Renal cortical epithelial cell (primary cell): ENCODE results near the gene IFITM5. TPM values are rescaled to one million over a fixed set of nuclear protein-coding genes. Genes with fewer than 3 reads are reported as not detected.
"Not testable (repeated sequence)": the region's sequence is repeated elsewhere in the genome, so short reads cannot be mapped to it uniquely, and the experiment has no call there.

Source experiments
- DNase-seq: peaks from one replicate; pipeline ENCODE4 v3.0.0-alpha.2; 2011; ENCODE audit warnings: low read depth
- total RNA-seq: library from RNA; depleted of rRNA; stranded (reverse); fragments of >200 nt; gene quantifications from 2 replicates; pipeline ENCODE4 v1.2.3, GENCODE V29; 2014

Gene IFITM5
- total RNA-seq, 1 donor from 2014 or later = not detected

DNA sequence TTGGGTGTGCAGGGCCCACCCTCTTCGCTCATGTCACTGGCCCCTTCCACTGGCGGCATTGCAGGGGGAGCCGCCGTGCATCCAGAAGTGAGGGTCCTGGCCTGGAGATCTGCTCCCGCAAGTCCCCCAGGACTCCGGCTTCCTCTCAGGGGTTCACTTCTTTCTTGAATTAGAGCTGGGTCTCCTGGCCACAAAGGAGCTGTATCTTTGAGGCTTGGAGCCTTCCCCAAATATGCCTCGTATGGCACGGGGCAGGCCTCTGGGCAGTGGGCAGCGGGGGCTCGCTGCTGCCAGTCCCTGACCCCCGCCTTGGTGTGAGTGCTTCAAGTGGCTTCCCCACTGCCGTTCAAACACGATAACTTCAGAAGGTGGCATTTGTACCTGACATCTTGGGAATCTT, 28.7 kb upstream of the IFITM5 start:
- no peak for DNase-seq

GRCh38 chr11:327581-327923, 28.2 kb upstream of the IFITM5 start:
- DNase-seq = peak; percentile 27

DNA sequence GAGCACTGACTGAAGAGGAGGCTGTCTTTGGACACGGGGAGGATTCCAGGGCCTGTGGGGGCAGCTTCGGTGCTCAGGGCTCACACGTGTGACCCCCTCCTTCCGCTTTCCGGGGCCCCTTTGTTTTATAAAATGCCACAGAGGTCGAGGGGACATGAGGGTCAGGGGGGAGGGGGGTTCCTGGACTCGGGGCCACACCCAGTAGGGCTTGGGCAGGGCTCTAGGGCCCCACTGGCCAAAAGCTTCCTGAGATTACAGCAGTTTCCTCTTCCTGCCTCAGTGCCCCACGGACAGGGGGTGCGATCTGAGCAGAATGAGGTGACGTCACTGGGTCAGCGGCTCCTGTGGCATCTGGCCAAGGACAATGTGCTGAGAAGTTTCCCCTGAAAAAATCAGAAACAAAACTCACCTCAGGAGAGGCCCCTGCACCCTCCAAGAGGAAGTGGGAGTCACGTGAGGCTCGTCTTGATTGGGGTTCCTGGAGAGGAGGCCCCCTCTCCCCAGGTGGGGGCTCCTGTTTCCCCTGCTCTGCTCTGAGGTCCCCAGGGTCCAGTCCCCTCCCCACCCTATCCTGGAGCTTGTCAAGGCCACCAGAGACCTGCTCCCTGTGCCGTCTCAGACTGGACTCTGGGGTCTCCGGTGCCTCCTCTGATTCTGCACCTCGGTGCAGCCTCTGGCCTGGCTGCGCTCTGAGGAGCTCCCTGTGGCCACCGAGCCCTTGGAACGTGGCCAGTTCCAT, 27.7 kb upstream of the IFITM5 start:
- DNase-seq = peak; percentile 54

DNA sequence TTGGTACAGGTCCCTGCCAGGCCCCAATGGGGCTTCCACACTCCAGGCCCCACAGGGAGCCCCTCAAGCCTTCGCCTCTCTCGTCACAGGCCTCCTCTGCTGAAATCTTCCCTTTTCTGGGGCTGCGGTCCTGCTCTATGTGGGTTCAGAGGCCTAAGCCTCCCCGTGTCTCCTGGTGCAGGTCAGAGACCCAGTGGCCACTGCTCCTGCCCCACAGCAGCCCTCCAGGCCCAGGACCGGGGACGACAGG, 27.2 kb upstream of the IFITM5 start:
- no peak for DNase-seq

DNA sequence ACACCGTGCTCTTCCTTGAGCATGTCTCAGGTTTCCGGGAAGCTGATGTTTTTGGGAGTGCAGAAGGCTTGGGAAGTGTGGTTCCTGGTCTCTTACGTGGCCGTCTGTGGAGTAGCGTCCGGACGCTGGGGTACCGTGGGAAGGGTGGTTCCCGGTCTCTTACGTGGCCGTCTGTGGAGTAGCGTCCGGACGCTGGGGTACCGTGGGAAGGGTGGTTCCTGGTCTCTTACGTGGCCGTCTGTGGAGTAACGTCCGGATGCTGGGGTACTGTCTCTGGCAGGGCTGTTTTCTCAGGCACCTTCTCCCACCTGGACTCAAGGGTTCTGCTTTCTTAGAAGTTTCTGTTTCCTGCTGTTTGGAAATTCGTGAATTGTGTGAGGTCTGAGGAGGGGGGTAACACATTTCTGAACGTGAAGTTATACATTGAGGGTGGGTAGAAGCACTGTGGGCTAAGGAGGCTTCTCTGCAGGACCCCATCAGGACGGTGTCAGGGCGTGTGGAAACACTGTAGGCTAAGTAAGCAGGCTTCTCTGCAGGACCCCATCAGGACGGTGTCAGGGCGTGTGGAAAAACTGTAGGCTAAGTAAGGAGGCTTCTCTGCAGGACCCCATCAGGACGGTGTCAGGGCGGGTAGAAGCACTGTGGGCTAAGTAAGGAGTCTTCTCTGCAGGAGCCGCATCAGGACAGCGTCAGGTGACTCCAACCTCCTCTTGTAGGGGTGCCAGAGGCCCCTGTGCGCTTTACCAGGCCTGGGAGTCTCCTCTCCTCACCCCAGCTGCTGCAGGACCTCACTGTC, 26.7 kb upstream of the IFITM5 start:
- no peak for DNase-seq

DNA sequence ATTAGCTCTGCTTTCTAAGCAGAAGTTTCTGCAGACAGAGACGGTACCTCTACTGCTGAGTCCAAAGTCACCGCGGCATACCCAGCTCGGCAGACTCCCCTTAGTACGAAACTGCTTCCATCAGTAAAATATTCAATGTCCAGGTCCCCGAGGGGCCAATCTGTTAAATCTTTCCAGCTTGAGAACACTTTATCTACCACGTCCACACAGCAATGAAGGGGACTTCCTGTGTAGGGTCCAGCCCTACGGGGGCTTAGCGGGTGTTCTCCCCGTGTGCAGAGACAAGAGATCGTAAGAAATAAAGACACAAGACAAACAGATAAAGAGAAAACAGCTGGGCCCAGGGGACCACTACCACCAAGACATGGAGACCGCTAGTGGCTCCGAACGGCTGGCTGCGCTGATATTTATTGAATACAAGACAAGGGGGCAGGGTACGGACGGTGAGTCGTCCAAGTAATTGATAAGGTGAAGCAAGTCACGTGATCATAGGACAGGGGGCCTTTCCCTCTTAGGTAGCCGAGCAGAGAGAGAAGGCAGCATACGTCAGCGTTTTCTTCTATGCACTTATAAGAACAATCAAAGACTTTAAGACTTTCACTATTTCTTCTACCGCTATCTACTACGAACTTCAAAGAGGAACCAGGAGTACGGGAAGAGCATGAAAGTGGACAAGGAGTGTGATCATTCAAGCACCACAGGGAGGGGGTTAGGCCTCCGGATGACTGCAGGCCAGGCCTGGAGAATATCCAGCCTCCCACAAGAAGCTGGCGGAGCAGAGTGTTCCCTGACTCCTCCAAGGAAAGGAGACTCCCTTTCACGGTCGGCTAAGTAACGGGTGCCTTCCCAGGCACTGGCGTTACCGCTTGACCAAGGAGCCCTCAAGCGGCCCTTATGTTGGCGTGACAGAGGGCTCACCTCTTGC, 25.5 kb upstream of the IFITM5 start:
- DNase-seq = peak; percentile 31

- no peak for DNase-seq
These were observed 24.8 kb upstream of the IFITM5 start for GRCh38 chr11:324156-324555.

DNA sequence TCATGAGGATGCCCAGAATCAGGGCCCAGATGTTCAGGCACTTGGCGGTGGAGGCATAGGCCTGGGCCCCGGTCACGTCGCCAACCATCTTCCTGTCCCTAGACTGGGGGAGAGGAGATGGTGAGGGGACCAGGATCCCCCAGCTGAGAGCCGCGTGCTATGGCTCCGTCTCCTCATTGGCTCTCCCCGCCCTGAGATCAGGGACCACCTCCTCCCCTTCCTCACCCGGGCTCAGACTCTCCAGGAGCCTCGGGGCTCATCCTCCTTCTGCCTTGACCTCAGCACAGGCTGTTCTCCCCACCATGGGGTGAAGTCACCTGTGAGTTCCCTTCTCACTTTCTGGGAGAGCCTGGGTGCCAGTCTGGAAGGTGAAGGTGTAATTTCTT, 20.6 kb upstream of the IFITM5 start:
- not testable (repeated sequence) for DNase-seq

- not testable (repeated sequence) for DNase-seq
These were observed 20.0 kb upstream of the IFITM5 start for GRCh38 chr11:319121-319887.

GRCh38 chr11:318405-319120, 19.2 kb upstream of the IFITM5 start:
- DNase-seq = not testable (repeated sequence)

DNA sequence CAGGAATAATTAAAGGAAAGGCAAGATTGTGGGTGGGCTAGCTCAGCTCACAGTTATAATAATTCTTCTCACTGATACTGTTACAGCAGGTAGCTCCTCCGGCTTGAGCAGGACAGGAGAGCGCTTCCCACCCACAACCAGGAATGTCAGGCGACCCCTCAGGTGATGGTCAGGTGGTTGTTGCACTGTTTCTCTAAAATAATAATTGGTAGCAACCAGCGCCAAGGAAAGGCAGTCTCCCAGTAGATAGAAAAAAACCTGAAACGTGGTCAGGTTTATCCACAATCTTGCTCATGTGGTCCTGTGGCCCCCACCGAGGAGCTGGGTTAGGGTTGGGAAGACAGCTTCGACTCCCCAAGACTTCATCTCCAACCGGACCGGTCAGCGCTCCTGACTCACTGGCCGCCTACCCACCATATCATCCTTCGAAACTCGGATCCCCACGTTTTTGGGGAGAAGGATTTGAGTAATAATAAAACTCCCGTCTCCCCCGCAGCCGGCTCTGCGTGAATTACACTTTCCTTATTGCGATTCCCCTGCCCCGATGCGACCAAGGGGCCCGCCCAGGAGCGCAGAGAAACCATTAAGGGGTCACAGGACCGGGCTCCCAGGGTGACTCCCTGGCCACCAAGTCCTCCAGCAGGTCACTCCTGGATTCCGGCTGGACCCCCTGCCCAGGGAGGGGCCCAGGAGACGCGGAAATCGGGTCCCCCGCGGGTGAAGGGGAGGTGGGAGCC, 18.5 kb upstream of the IFITM5 start:
- DNase-seq = not testable (repeated sequence)

DNA sequence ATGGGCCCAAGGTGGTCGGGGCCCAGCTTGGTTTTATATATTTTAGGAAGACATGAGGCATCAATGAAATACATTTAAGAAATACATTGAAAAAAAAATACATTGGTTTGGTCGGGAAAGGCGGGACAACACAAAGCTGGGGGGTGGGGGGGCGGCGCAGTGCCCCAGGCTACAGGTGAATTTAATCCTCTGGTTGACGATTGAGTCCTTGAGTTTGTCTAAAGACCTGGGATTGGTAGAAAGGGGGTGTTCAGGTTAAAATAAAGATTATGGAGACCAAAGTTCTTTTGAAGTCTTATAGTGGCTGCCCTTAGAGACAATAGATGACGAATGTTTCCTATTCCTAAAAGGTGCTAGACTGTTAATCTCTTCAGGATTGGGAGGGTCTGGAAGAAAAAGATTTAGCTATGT, 17.6 kb upstream of the IFITM5 start:
- no peak for DNase-seq

DNA sequence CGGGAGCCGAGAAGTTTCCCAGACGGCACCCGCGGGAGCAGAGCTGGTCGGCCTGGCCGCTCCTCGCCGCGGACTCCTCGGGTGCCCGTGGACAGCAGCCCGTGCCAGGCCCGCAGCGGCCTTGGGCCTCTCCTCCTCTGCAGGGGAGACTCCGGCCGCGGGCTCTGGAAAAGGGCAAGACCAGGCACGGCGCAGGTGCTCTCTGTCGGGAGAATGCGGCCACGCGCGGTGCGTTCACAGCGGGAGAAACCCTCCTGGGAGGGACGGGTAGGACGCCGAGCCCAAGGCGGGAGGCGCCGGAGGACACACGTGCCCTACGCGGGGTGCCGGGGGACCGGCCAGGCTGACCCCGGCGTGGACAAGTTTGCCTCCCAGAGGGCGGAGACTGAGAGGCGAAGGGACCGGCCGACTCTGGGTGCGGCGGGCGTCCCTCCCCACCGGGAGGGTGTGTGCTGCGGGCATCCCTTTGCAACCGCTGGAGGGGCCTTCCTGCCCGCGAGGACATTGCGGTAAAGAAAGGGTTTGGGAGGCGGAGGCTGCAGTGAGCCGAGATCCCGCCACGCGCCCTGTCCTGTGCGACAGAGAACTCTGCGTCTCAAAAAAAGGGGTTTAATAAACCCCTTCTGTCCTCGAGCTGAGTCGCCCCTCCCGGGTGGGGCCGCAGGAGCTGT, 16.8 kb upstream of the IFITM5 start:
- DNase-seq = no peak

- no peak for DNase-seq
These were observed 16.2 kb upstream of the IFITM5 start for GRCh38 chr11:315516-315994.

DNA sequence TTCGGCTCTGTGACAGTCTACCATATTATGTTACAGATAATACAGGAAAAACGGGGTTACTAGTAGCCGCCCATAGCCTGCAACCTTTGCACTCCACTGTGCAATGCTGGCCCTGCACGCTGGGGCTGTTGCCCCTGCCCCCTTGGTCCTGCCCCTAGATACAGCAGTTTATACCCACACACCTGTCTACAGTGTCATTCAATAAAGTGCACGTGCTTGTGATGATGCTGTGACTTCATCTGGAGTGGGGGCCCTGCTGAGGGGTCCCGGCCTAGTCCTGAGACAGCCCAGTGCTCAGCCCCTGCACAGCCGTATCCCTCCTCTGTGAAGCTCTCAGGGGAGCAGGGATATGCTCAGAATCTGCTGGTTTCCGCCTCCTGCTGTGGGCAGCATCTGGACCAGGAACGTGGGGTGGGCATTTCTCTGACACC, 15.7 kb upstream of the IFITM5 start:
- DNase-seq = no peak

- DNase-seq = not testable (repeated sequence)
These were observed 15.2 kb upstream of the IFITM5 start for GRCh38 chr11:314554-314875.

- peak; percentile 87 for DNase-seq
These were observed 14.6 kb upstream of the IFITM5 start, which contains the start of gene IFITM1 for GRCh38 chr11:313787-314553. IFITM1 (plus strand) TSS chr11:314040; CDS start chr11:314171, 131 bp downstream.

- no peak for DNase-seq
These were observed 14.0 kb upstream of the IFITM5 start for GRCh38 chr11:313304-313786.
